ENCODE measurements around the gene DUSP23. TPM values are rescaled to one million over a fixed set of nuclear protein-coding genes. Genes with fewer than 3 reads are reported as not detected.

DUSP23 gene
- total RNA-seq (2014; rRNA removed; shearing (Covaris generic)), result not detected in 2 replicates
- not detected in 2 replicates for polyA plus RNA-seq (2015; cell fraction: cytosol; rRNA removed)
- polyA plus RNA-seq (2015; cell fraction: nucleus; rRNA removed), result not detected in 2 replicates

- DNase-seq (ENCODE audit: low read depth), result no peak
These were observed at the start of gene DUSP23 for GRCh38 chr1:159780583-159781582. TSS of gene DUSP23 (plus strand) at chr1:159780962. CDS start at chr1:159781101, 139 bp downstream.

DNA sequence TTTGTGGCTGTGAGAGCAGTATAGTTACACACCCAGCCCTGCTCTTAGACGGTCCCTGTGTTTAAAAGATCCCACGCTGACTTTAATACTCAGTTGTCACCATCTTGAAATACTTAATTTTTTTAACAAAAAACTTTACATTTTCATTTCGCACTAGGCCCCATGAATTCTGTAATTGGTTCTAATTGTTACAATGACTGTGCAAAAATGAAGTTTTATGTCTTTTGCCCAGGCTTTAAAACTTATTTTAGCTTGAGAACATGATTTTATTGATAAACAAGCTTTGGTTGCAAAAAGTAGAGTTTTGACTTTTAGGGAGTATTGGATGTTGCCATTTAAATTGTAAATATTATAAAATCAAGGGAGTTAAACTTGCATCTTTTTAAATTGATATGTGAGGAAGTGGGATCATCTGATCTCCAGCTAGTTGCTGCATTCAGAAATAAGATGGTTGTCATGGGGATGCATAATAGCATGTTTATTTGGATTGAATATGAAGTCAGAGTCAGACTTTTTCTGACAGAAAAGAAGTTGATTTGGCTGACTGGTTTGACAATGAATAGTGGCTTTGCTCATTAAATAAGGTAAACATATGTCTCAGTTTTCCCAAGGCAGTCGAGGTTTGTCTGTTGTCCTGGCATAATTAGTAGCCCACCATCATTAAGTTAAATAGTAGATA, 43.4 kb upstream of the DUSP23 start:
- no peak for DNase-seq (ENCODE audit: low read depth)

DNA sequence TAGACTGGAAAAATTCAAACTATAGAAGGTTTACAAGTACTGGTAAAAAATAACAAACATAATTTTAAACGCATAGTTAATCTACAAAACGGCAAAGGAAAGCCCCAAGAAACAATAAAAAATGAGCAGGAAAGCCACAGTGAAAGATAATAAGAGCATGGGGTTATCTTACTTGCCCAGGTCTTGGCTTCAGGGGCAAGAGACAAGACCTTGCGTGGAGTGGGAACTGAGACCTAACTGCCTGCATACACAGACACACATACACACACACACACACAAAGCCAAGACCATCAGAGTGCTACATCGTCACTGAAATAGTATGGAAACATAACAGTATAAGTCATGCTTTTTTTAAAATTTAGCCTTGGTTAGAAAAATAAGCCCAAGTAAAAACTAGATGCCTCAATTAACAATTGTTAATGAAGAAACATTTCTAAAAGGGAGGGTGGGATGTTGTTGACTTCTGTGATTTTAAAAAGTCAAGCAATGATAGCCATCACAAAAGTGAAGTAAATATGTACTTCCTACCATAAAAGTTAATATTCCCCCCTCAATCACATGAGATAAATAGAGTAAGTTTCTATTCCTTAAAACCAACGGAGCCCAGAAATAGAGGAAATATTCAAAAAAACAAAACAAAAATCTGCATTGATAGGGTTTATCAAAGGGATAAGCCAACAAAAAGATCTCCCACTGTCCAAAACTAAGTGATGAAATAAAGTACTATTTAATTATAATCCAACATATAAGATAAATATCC, 36.9 kb upstream of the DUSP23 start:
- DNase-seq (ENCODE audit: low read depth), result no peak

DNA sequence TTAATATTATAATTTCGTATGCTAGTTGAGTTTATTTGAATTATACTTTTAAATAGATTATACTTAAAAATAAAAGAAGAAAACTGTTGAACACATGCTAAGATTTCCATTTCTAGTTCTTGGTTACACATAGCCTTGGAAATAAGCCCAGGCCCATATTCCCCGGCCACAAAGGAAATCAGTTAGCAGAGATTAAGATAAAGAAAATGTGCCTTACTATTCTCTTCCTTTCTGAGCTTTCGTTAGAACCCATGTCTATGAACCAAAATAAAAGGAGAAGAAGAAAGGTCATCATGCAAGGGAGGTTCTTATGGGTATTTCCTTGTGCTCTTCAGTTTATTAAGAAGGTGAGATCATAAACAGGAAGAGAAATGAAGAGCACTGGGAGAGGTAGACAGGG, 34.1 kb upstream of the DUSP23 start:
- DNase-seq (ENCODE audit: low read depth), result no peak

GRCh38 chr1:159748370-159748769, 32.4 kb upstream of the DUSP23 start:
- no peak for DNase-seq (ENCODE audit: low read depth)

DNA sequence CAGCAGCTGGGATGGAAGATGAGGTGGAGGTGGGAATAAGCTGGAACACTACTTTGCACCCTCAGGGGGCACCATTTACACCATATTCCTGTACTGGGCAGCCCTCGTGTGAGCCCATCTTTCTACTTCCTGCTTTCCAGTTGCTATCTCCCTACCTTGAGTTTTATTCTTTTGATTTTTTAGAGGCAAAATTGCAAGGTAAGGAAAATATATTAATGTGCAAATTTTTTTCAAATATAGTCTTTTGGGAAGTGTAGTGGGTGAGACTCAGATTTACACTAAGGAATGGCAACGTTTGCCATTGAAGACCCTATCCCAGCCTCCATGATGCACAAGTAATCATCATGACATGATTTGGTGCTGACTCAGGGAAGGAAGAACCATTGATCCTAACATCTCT, 31.1 kb upstream of the DUSP23 start:
- no peak for DNase-seq (ENCODE audit: low read depth)

GRCh38 chr1:159750621-159751020, 30.1 kb upstream of the DUSP23 start:
- DNase-seq (ENCODE audit: low read depth), result no peak

GRCh38 chr1:159751031-159751430, 29.7 kb upstream of the DUSP23 start:
- no peak for DNase-seq (ENCODE audit: low read depth)

GRCh38 chr1:159752135-159752580, 28.6 kb upstream of the DUSP23 start:
- peak; percentile 39 for DNase-seq (ENCODE audit: low read depth)

GRCh38 chr1:159753386-159753785, 27.4 kb upstream of the DUSP23 start:
- no peak for DNase-seq (ENCODE audit: low read depth)

DNA sequence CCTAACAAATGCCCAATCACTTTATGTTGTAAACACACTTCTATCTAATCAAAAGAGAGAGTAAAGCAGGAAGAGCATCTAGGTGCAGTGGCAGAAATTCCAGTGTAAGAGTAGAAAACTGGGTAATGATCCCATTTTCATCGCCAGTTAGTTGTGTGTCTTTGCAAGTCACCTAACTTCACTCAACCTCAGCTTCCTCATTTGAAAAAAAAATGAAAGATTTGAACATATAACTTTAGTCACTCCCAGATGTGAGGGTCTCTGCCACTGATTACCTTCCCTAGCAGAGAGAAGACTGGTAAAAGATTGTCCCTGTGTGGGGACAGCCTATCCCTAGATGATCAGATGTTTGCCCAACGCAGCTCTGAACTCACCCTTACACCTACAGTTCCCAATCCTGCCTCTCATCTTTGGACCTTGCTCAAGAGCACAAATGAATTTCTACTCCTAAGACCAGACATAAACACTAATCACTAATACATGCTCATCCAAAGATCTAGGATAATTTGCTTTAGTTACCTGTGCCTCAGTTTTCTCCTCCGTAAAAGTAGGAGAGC, 25.2 kb upstream of the DUSP23 start:
- DNase-seq (ENCODE audit: low read depth), result no peak

GRCh38 chr1:159756397-159756796, 24.4 kb upstream of the DUSP23 start:
- no peak for DNase-seq (ENCODE audit: low read depth)

DNA sequence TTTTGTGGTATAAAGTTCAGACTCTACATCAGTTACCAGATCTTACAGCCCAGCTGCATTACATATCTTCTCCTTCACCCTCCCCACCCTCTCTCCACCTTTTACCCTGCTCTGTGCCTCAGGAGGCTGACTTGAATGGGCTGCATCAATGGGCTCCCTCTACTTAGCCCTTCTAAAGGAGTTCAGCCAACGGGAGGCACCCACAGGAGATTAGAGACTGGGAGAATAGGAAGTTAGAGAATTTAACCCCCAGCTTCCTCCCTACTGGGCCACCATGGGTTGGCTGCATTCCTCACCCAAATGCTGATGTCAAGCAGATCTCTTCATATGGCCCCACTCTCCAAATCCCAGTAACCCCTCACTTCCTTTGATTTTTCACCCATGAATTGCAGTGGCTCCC, 17.1 kb upstream of the DUSP23 start:
- DNase-seq (ENCODE audit: low read depth), result no peak

- DNase-seq (ENCODE audit: low read depth), result no peak
These were observed 15.0 kb upstream of the DUSP23 start for GRCh38 chr1:159765806-159766205.

- no peak for DNase-seq (ENCODE audit: low read depth)
These were observed 9.5 kb upstream of the DUSP23 start for GRCh38 chr1:159771127-159771895.

DNA sequence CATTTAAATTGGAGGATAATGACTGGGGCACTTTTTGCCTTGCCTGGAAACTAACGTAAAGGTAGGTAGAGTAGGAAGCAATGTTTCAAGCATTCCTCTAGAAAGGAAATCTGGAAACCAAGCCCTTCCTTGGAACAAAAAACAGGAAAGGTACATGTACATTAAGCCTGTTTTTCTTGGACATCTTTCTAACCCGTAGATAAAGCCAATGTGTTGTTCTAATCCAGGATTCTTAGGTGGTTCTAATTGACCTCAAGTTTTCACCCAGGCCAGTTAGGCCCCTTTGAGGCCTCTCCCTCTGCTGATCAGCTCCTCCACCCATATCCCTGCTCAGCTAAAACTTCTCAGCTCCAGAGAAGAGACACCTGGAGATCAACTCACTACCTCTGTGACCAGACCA, 6.3 kb upstream of the DUSP23 start:
- DNase-seq (ENCODE audit: low read depth), result no peak

- DNase-seq (ENCODE audit: low read depth), result peak; percentile 30
These were observed 5.0 kb upstream of the DUSP23 start for GRCh38 chr1:159775716-159776115.

DNA sequence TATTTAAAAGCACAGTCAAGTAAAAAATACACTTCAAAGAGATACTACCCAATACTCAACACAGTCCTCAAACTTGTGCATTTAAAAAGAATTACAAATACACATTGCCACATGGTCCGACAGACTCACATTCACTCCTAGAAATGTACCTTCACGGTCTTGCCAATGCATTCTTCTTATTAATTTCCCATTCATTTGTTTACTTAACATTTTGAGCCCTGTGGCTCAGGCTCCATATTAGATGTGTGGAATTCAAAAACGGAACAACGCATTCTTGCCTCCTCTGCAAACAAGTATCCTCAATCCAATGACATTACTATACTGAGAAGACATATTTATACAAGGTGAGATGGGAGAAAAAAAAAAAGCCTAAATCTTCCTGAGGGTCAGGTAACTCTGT, 2.5 kb upstream of the DUSP23 start:
- DNase-seq (ENCODE audit: low read depth), result no peak

- DNase-seq (ENCODE audit: low read depth), result peak; percentile 89
These were observed 1.3 kb upstream of the DUSP23 start for GRCh38 chr1:159779403-159779851.

GRCh38 chr1:159781992-159782391, 1.2 kb downstream of the DUSP23 start:
- DNase-seq (ENCODE audit: low read depth), result no peak

Data from HT1080 (cell line).